Endothelial cell of umbilical vein (primary cell): Measurements from ENCODE around the gene PERM1.

ENCODE experiments used
- EZH2 ChIP-seq: IDR thresholded peaks from 2 replicates; pipeline ENCODE4 v1.6.1; 2012; ENCODE audit warnings: borderline replicate concordance, low read depth, mild to moderate bottlenecking, moderate library complexity, low read length, inconsistent platforms; ENCODE audit not compliant: severe bottlenecking
- FOS ChIP-seq: IDR thresholded peaks from 2 replicates; pipeline ENCODE4 v1.6.1; 2011; ENCODE audit warnings: mild to moderate bottlenecking, low read length, moderate library complexity, borderline replicate concordance; ENCODE audit not compliant: insufficient read depth
- POLR2A ChIP-seq: IDR thresholded peaks from 2 replicates; pipeline ENCODE4 v1.6.1; 2012; ENCODE audit warnings: low read depth, mild to moderate bottlenecking, control low read depth, low read length
- TF ChIP-seq, protein P1 (sequence below), 2 donors: IDR thresholded peaks; 1 replicate in 1 of 2; 2 replicates in 1 of 2; pipeline ENCODE4 v1.5.1; 2011; ENCODE audit warnings: low read length in 2 of 2, mild to moderate bottlenecking in 2 of 2, moderate library complexity in 2 of 2, control low read depth in 1 of 2, inconsistent platforms in 1 of 2, low read depth in 1 of 2; ENCODE audit not compliant: insufficient read depth in 1 of 2; ENCODE audit errors: extremely low read depth in 1 of 2

DNA sequence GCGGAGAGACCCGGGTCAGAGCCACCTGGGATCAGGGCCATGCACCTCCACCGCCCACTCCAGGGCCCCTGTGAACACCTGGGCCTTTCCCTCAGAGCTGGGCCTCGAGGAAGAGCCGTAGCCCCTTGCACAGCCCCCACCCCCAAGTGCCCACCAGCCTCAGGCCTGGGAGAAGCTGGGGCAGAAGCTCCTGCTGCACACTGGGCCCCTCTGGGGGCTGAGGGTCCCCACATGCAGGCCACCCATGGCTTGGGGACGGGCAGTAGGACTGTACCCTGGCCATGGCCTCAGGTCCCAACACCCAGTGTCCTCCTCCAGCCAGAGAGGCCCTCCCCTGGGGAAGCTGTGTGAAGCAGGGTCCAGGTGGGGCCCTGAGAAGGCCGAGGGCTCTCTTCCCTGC, 29.3 kb downstream of the PERM1 start:
- TF ChIP-seq FOS: no peak
- TF ChIP-seq, protein P1, sequence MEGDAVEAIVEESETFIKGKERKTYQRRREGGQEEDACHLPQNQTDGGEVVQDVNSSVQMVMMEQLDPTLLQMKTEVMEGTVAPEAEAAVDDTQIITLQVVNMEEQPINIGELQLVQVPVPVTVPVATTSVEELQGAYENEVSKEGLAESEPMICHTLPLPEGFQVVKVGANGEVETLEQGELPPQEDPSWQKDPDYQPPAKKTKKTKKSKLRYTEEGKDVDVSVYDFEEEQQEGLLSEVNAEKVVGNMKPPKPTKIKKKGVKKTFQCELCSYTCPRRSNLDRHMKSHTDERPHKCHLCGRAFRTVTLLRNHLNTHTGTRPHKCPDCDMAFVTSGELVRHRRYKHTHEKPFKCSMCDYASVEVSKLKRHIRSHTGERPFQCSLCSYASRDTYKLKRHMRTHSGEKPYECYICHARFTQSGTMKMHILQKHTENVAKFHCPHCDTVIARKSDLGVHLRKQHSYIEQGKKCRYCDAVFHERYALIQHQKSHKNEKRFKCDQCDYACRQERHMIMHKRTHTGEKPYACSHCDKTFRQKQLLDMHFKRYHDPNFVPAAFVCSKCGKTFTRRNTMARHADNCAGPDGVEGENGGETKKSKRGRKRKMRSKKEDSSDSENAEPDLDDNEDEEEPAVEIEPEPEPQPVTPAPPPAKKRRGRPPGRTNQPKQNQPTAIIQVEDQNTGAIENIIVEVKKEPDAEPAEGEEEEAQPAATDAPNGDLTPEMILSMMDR (IDR thresholded peaks at IDR 0.05; ENCODE audit: extremely low read depth in 1 of 2, insufficient read depth in 1 of 2, low read depth in 1 of 2, low read length in 2 of 2): no peak
- no peak for TF ChIP-seq EZH2
- TF ChIP-seq POLR2A: no peak
